ENCODE data around the gene ZNF516.

ZNF516 gene

GRCh38 chr18:76405280-76405679, 89.8 kb downstream of the ZNF516 start:
- TF ChIP-seq RAD21 (IDR thresholded peaks at IDR 0.05; ENCODE audit: low read depth) (no peak), EP300 (IDR thresholded peaks at IDR 0.05; ENCODE audit: borderline replicate concordance) (no peak), YY1 (IDR thresholded peaks at IDR 0.05; ENCODE audit: low read depth) (no peak), USF1 (IDR thresholded peaks at IDR 0.05) (no peak), TCF12 (IDR thresholded peaks at IDR 0.05; ENCODE audit: low read depth) (no peak), EGR1 (IDR thresholded peaks at IDR 0.05) (no peak), ZBTB7A (IDR thresholded peaks at IDR 0.05; ENCODE audit: low read depth) (no peak), TEAD4 (IDR thresholded peaks at IDR 0.05) (no peak), REST (IDR thresholded peaks at IDR 0.05; ENCODE audit: low read depth) (no peak), CREB1 (IDR thresholded peaks at IDR 0.05; ENCODE audit: low read depth) (no peak)

- TF ChIP-seq REST (IDR thresholded peaks at IDR 0.05; ENCODE audit: low read depth) (no peak), EGR1 (IDR thresholded peaks at IDR 0.05) (no peak), TEAD4 (IDR thresholded peaks at IDR 0.05) (no peak), YY1 (IDR thresholded peaks at IDR 0.05; ENCODE audit: low read depth) (no peak), CREB1 (IDR thresholded peaks at IDR 0.05; ENCODE audit: low read depth) (no peak)
Observed at GRCh38 chr18:76404345-76404831, 90.7 kb downstream of the ZNF516 start.

GRCh38 chr18:76402026-76402990, 92.7 kb downstream of the ZNF516 start:
- TF ChIP-seq FOXM1 (IDR thresholded peaks at IDR 0.05; ENCODE audit: borderline replicate concordance, low read depth) (no peak), YY1 (IDR thresholded peaks at IDR 0.05; ENCODE audit: low read depth) (no peak), TCF12 (IDR thresholded peaks at IDR 0.05; ENCODE audit: low read depth) (no peak), CEBPB (IDR thresholded peaks at IDR 0.05) (no peak), TEAD4 (IDR thresholded peaks at IDR 0.05) (no peak), EGR1 (IDR thresholded peaks at IDR 0.05) (no peak), REST (IDR thresholded peaks at IDR 0.05; ENCODE audit: low read depth) (no peak)

- TF ChIP-seq RAD21 (IDR thresholded peaks at IDR 0.05; ENCODE audit: low read depth) (no peak), REST (IDR thresholded peaks at IDR 0.05; ENCODE audit: low read depth) (no peak), USF1 (IDR thresholded peaks at IDR 0.05) (no peak), EGR1 (IDR thresholded peaks at IDR 0.05) (peak; percentile 77; the same call in 1 of the 2 replicates), FOXM1 (IDR thresholded peaks at IDR 0.05; ENCODE audit: borderline replicate concordance, low read depth) (no peak), TAF1 (IDR thresholded peaks at IDR 0.05; ENCODE audit: low read depth) (no peak), CREB1 (IDR thresholded peaks at IDR 0.05; ENCODE audit: low read depth) (no peak), YY1 (IDR thresholded peaks at IDR 0.05; ENCODE audit: low read depth) (no peak), ZBTB7A (IDR thresholded peaks at IDR 0.05; ENCODE audit: low read depth) (no peak), EP300 (IDR thresholded peaks at IDR 0.05; ENCODE audit: borderline replicate concordance) (no peak), TEAD4 (IDR thresholded peaks at IDR 0.05) (0 out of 2 replicates have a peak, but pooled peaks have one; percentile 28)
Observed at GRCh38 chr18:76401498-76401897, 93.5 kb downstream of the ZNF516 start.
